Ishikawa (cell line): ENCODE measurements around the gene TRIO.

Experiments used
- CEBPB ChIP-seq: IDR thresholded peaks from 2 replicates; pipeline ENCODE4 v1.6.1; 2012
- CREB1 ChIP-seq: IDR thresholded peaks from 2 replicates; pipeline ENCODE4 v1.6.1; 2012; ENCODE audit warnings: low read depth
- EGR1 ChIP-seq: IDR thresholded peaks from 2 replicates; pipeline ENCODE4 v1.6.1; 2012
- EP300 ChIP-seq: IDR thresholded peaks from 2 replicates; pipeline ENCODE4 v1.6.1; 2012; ENCODE audit warnings: borderline replicate concordance
- FOXM1 ChIP-seq: IDR thresholded peaks from 2 replicates; pipeline ENCODE4 v1.6.1; 2012; ENCODE audit warnings: low read depth, borderline replicate concordance
- NFIC ChIP-seq: IDR thresholded peaks from 2 replicates; pipeline ENCODE4 v1.6.1; 2012
- RAD21 ChIP-seq: IDR thresholded peaks from 2 replicates; pipeline ENCODE4 v1.6.1; 2012; ENCODE audit warnings: low read depth
- TAF1 ChIP-seq: IDR thresholded peaks from 2 replicates; pipeline ENCODE4 v1.6.1; 2012; ENCODE audit warnings: low read depth, mild to moderate bottlenecking
- TCF12 ChIP-seq: IDR thresholded peaks from 2 replicates; pipeline ENCODE4 v1.6.1; 2012; ENCODE audit warnings: low read depth
- TEAD4 ChIP-seq: IDR thresholded peaks from 2 replicates; pipeline ENCODE4 v1.6.1; 2012
- YY1 ChIP-seq: IDR thresholded peaks from 2 replicates; pipeline ENCODE4 v1.6.1; 2012; ENCODE audit warnings: low read depth
- ZBTB7A ChIP-seq: IDR thresholded peaks from 2 replicates; pipeline ENCODE4 v1.6.1; 2012; ENCODE audit warnings: low read depth
- TF ChIP-seq, protein P1 (sequence below): IDR thresholded peaks from 2 replicates; pipeline ENCODE4 v1.6.1; 2012; ENCODE audit warnings: low read depth, mild to moderate bottlenecking
- TF ChIP-seq, protein P2 (sequence below): IDR thresholded peaks from 2 replicates; pipeline ENCODE4 v1.6.1; 2012
- TF ChIP-seq, protein P3 (sequence below): IDR thresholded peaks from 2 replicates; pipeline ENCODE4 v1.6.1; 2012

Gene TRIO

DNA sequence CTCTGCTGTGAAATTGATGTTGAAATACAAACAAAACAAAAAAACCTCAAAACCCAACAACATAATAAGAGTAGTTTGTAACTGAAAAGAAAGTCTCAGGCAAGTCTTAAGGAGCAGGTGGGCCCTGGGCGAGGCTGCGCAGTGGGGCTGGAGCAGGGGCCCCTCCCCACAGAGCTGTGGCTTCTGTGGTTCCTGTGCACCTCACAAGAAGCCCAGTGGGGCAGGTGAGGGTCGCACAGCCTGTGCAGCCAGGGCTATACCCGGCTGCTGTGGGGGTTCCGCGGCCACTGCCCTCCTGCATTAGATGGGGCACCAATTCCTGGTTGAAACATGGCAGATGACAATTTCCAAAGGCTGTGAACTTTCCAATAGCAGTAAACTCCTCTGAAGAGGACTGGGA lies 75.3 kb downstream of the TRIO start:
- TF ChIP-seq EP300 (no peak), NFIC (no peak), TEAD4 (no peak), TCF12 (no peak), YY1 (no peak), EGR1 (no peak), CREB1 (no peak), ZBTB7A (no peak), CEBPB (no peak), TAF1 (no peak), RAD21 (no peak), FOXM1 (no peak)
- TF ChIP-seq, protein P1, sequence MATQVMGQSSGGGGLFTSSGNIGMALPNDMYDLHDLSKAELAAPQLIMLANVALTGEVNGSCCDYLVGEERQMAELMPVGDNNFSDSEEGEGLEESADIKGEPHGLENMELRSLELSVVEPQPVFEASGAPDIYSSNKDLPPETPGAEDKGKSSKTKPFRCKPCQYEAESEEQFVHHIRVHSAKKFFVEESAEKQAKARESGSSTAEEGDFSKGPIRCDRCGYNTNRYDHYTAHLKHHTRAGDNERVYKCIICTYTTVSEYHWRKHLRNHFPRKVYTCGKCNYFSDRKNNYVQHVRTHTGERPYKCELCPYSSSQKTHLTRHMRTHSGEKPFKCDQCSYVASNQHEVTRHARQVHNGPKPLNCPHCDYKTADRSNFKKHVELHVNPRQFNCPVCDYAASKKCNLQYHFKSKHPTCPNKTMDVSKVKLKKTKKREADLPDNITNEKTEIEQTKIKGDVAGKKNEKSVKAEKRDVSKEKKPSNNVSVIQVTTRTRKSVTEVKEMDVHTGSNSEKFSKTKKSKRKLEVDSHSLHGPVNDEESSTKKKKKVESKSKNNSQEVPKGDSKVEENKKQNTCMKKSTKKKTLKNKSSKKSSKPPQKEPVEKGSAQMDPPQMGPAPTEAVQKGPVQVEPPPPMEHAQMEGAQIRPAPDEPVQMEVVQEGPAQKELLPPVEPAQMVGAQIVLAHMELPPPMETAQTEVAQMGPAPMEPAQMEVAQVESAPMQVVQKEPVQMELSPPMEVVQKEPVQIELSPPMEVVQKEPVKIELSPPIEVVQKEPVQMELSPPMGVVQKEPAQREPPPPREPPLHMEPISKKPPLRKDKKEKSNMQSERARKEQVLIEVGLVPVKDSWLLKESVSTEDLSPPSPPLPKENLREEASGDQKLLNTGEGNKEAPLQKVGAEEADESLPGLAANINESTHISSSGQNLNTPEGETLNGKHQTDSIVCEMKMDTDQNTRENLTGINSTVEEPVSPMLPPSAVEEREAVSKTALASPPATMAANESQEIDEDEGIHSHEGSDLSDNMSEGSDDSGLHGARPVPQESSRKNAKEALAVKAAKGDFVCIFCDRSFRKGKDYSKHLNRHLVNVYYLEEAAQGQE: no peak
- TF ChIP-seq, protein P2, sequence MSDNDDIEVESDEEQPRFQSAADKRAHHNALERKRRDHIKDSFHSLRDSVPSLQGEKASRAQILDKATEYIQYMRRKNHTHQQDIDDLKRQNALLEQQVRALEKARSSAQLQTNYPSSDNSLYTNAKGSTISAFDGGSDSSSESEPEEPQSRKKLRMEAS: no peak
- TF ChIP-seq, protein P3, sequence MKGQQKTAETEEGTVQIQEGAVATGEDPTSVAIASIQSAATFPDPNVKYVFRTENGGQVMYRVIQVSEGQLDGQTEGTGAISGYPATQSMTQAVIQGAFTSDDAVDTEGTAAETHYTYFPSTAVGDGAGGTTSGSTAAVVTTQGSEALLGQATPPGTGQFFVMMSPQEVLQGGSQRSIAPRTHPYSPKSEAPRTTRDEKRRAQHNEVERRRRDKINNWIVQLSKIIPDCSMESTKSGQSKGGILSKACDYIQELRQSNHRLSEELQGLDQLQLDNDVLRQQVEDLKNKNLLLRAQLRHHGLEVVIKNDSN: no peak

DNA sequence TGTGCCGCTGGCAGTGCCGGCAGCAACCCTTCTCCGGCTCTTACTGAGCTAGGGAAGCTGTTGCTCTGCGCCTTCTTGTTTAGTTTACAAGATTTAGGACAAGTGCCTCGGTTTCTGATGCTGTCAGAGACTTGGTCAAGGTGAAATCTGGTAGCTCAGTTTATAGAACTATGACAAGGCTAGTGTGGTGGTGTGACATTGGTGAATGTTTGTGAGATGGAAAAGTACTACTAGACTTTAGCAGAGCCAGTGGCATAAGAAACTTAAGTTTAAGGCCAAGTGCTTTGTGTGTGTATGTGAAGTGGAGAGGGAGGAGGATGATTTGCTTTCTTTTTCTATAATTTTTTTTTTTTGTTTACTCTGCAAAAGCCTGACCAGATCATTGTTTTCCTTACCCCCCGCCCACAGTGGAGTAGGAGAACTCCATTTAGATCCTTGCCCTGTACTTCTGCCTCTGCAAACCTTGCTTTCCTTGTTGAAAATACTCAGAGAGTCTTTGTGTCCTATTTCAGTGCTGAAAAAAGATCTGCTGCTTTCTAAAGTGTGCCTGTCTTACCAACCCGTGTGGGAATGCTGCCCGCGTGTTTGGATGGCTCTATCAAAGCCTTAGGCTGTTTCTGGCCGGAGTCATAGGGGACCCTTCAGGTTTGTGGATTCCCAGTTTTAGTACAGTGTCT lies 75.9 kb downstream of the TRIO start:
- TF ChIP-seq CREB1 (no peak), CEBPB (no peak), EGR1 (no peak), NFIC (no peak), YY1 (no peak), EP300 (no peak), TCF12 (no peak), TAF1 (no peak), FOXM1 (no peak), RAD21 (no peak)
- TF ChIP-seq, protein P2: no peak
- TF ChIP-seq, protein P3: no peak
- TF ChIP-seq, protein P1: no peak

DNA sequence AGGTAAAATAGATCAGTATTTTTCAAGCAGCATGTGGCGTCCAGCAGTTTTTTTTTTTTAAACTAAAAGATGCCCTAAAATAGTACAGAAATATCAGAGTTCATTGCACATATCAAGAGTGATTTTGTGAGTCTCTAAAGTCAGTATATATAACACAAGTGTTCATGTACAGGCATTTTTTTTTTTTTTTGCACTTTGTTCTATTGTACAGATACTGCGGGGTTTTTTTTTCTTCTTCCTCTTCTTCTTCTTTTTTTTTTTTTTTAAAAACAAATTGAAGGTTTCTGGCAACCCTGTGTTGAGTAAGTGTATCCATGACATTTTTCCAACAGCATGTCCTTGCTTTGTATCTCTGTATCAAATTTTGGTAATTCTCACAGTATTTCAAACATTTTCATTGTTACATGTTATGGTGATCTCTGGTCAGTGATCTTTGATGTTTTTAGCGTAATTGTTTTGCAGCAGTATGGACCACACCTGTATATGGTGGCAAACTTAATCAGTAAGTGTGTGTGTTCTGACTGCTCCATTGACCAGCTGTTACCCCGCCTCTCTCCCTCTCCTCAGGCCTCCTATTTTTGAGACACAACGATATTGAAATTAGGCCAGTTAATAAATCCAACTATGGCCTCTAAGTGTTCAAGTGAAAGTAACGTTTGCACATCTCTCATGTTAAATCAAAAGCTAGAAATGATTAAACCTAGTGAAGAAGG lies 76.8 kb downstream of the TRIO start:
- TF ChIP-seq, protein P3: no peak
- TF ChIP-seq, protein P2: no peak
- TF ChIP-seq, protein P1: no peak
- TF ChIP-seq TCF12: no peak
- TF ChIP-seq EGR1: no peak
- no peak for TF ChIP-seq CEBPB
- no peak for TF ChIP-seq TAF1
- TF ChIP-seq FOXM1: no peak
- no peak for TF ChIP-seq CREB1
- no peak for TF ChIP-seq TEAD4
- no peak for TF ChIP-seq EP300
- TF ChIP-seq RAD21: no peak
- TF ChIP-seq YY1: no peak
- TF ChIP-seq ZBTB7A: no peak
- no peak for TF ChIP-seq NFIC
